Measurements from ENCODE around the gene LSM7.

The LSM7 gene

GRCh38 chr19:2328401-2329148, at the start of gene LSM7, which contains the start of gene SPPL2B:
Gene LSM7 (minus strand): TSS chr19:2328586. CDS start chr19:2328566, 20 bp downstream.
Gene SPPL2B (plus strand): TSS chr19:2328684. CDS start chr19:2328710, 26 bp downstream.
- DNase-seq (ENCODE audit: low spot score): peak; percentile 100
- TF ChIP-seq CTCF (IDR thresholded peaks at IDR 0.05; ENCODE audit: extremely low read depth, missing control alignments): no peak

- no peak for DNase-seq (ENCODE audit: low spot score)
- no peak for TF ChIP-seq CTCF (IDR thresholded peaks at IDR 0.05; ENCODE audit: extremely low read depth, missing control alignments)
These were observed 48.6 kb upstream of the LSM7 start for GRCh38 chr19:2376784-2377519.

- no peak for DNase-seq (ENCODE audit: low spot score)
- no peak for TF ChIP-seq CTCF (IDR thresholded peaks at IDR 0.05; ENCODE audit: extremely low read depth, missing control alignments)
These were observed 47.2 kb upstream of the LSM7 start for GRCh38 chr19:2375353-2376121.

GRCh38 chr19:2374808-2375207, 46.4 kb upstream of the LSM7 start:
- no peak for TF ChIP-seq CTCF (IDR thresholded peaks at IDR 0.05; ENCODE audit: extremely low read depth, missing control alignments)

GRCh38 chr19:2372076-2372612, 43.8 kb upstream of the LSM7 start:
- no peak for DNase-seq (ENCODE audit: low spot score)

More at GRCh38 chr19:2374808-2375207, 46.4 kb upstream of the LSM7 start:
- DNase-seq (ENCODE audit: low spot score): no peak

GRCh38 chr19:2371656-2372055, 43.3 kb upstream of the LSM7 start:
- TF ChIP-seq CTCF (IDR thresholded peaks at IDR 0.05; ENCODE audit: extremely low read depth, missing control alignments): no peak
- no peak for DNase-seq (ENCODE audit: low spot score)

More at GRCh38 chr19:2372076-2372612, 43.8 kb upstream of the LSM7 start:
- no peak for TF ChIP-seq CTCF (IDR thresholded peaks at IDR 0.05; ENCODE audit: extremely low read depth, missing control alignments)

All from GM20000 (cell line).